ENCODE results near the gene PROCR.
"Not testable (repeated sequence)": the region's sequence is repeated elsewhere in the genome, so short reads cannot be mapped to it uniquely, and the experiment has no call there.

Gene PROCR

DNA sequence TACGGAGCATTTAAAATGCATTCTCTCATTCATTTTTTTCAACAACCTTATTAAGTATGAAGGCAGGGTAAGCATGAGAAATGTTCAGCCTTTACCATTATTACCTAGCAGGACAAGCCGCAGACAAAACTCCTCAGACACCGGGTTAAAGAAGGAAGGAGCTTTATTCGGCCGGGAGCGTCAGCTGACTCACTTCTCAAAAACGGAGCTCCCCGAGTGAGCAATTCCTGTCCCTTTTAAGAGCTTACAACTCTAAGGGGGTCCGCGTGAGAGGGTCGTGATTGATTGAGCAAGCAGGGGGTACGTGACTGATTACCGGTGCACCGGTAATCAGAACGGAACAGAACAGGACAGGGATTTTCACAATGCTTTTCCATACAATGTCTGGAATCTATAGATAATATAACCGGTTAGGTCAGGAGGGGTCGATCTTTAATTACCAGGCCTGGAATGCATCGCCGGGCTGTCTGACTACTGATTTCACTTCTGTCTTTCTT, 24.2 kb upstream of the PROCR start:
- peaks cover 39% of the 10 kb centered on the region for H3K36me3 Mint-ChIP-seq (ENCODE audit: low read depth)
- DNase-seq = peak; percentile 56
- not testable (repeated sequence) for H3K27me3 Mint-ChIP-seq

DNA sequence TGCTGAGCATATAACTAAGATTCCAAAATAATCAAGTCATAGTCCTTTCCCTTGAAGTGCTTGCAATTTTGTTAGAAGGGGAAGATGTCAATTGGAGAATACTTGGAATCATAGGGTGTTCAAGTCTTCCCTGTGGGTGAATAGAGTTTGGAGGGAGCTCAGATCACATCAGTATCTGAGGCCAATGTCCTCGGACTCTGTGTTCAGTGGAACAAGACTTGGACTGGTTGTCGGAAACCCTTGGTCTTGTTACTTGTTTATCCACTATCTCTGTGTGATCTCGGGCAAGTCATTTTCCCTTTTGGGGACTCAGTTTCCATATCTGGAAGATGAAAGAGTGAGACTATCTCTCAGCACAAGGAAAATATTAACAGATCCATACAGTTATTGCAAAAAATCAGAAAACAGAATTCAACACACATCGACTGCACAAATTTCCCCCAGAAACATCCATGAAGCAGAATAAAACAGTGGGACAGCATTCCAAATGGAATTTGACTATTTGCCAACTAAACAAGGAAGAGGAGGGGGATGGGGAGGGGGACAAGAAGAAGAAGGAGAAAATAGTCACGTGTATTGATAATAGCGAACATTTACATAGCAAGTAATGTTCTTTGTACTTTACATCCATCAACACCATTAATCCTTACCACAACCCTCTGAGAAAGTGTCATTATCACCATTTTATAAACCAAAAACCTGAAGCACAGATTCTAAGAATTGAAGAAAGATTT, 20.9 kb upstream of the PROCR start:
- H3K36me3 Mint-ChIP-seq (ENCODE audit: low read depth) = peaks cover 13% of the 10 kb centered on the region
- H3K4me1 Mint-ChIP-seq (ENCODE audit: low read depth) = peaks cover 19% of the 10 kb centered on the region
- no peaks in the 10 kb centered on the region for H3K9me3 Mint-ChIP-seq
- no peak for DNase-seq
- H3K27ac Mint-ChIP-seq = no peak overlapping the region
- no peak overlapping the region for H3K4me3 Mint-ChIP-seq
- no peaks in the 10 kb centered on the region for H3K27me3 Mint-ChIP-seq

More for the DNA sequence above, 24.2 kb upstream of the PROCR start:
- H3K4me1 Mint-ChIP-seq (ENCODE audit: low read depth) = peaks cover 32% of the 10 kb centered on the region
- H3K27ac Mint-ChIP-seq = peak overlapping the region; percentile 96
- H3K9me3 Mint-ChIP-seq = not testable (repeated sequence)
- peak overlapping the region; percentile 96 for H3K4me3 Mint-ChIP-seq

DNA sequence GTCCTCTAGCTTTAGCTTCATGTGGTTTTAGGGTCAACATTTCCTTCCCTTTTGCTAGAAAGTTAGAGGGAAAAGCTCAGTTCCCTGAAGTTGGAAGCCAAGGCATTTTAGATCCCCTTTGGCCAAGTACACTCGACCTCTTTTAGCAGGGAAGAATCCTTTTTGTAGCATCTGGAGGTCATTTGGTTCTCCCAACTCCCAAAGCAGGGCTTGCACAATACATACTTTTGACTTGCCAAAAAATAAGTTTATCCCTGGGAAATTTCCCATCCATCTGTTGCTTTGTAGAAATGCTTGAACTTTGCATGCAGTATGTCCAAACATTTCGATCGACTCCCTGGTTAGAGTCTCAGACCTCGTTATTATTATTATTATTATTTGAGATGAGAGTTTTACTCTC, 20.1 kb upstream of the PROCR start:
- no peak overlapping the region for H3K27ac Mint-ChIP-seq
- peaks cover 9% of the 10 kb centered on the region for H3K36me3 Mint-ChIP-seq (ENCODE audit: low read depth)
- peaks cover 14% of the 10 kb centered on the region for H3K4me1 Mint-ChIP-seq (ENCODE audit: low read depth)
- DNase-seq = no peak
- H3K9me3 Mint-ChIP-seq = no peaks in the 10 kb centered on the region
- H3K27me3 Mint-ChIP-seq = no peaks in the 10 kb centered on the region
- no peak overlapping the region for H3K4me3 Mint-ChIP-seq

DNA sequence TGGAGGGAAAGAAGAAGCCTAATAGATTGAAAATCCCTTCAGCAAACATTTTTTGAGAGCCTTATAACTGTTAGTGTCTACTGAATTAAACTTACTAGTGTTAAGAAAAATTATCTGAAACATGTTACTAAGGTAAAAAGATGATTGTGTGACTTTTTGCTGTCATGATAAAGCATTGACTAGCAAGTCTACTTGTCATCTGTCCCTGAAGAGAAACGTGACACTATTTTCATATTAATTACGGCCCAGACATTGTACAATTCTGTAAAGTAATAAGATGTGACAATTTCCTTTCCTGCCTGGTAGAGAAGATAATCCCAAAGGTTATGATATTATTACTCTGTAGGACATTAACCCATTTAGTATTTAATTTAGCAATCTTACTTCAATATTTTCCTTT, 15.9 kb upstream of the PROCR start:
- peaks cover 5% of the 10 kb centered on the region for H3K4me1 Mint-ChIP-seq (ENCODE audit: low read depth)
- H3K27me3 Mint-ChIP-seq = no peaks in the 10 kb centered on the region
- H3K9me3 Mint-ChIP-seq = no peaks in the 10 kb centered on the region
- no peak for DNase-seq
- no peak overlapping the region for H3K4me3 Mint-ChIP-seq
- no peak overlapping the region for H3K27ac Mint-ChIP-seq
- H3K36me3 Mint-ChIP-seq (ENCODE audit: low read depth) = no peaks in the 10 kb centered on the region

DNA sequence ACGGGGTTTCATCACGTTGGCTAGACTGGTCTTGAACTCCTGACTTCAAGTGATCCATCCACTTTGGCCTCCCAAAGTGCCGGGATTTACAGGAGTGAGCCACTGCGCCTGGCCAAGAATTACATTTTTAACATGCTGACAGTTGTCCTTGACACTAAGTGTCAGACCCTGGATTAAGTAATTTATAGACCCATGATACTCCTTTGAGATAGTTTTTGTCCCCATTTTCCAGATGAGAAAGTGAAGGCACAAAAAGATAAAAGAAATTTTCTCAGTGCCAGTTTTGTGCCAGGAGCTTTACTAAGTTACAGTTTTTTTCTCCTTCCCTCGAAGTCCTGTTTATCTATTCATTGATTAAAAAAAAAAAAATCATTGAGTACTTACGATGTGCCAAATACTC, 14.9 kb upstream of the PROCR start:
- H3K27ac Mint-ChIP-seq = no peak overlapping the region
- H3K9me3 Mint-ChIP-seq = no peaks in the 10 kb centered on the region
- H3K27me3 Mint-ChIP-seq = no peaks in the 10 kb centered on the region
- peaks cover 12% of the 10 kb centered on the region for H3K4me1 Mint-ChIP-seq (ENCODE audit: low read depth)
- no peak for DNase-seq
- H3K36me3 Mint-ChIP-seq (ENCODE audit: low read depth) = no peaks in the 10 kb centered on the region
- no peak overlapping the region for H3K4me3 Mint-ChIP-seq

DNA sequence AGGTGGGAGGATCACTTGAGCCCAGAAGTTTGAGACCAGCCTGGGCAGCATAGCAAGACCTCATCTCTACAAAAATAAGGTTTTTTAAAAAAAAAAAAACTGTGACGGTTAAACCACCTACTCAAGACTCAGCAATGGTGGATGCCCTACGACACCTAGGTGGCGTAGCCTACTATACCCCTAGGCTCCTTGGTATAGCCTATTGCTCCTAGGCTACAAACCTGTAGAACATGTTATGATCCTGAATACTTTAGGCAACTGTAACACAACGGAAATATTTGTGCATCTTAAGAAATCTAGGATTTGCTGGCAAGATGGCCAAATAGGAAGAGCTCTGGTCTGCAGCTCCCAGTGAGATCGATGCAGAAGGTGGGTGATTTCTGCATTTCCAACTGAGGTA, 11.5 kb upstream of the PROCR start:
- H3K36me3 Mint-ChIP-seq (ENCODE audit: low read depth); H3K27me3 Mint-ChIP-seq; DNase-seq; H3K27ac Mint-ChIP-seq; H3K9me3 Mint-ChIP-seq; H3K4me3 Mint-ChIP-seq: not testable (repeated sequence)
- peaks cover 15% of the 10 kb centered on the region for H3K4me1 Mint-ChIP-seq (ENCODE audit: low read depth)

DNA sequence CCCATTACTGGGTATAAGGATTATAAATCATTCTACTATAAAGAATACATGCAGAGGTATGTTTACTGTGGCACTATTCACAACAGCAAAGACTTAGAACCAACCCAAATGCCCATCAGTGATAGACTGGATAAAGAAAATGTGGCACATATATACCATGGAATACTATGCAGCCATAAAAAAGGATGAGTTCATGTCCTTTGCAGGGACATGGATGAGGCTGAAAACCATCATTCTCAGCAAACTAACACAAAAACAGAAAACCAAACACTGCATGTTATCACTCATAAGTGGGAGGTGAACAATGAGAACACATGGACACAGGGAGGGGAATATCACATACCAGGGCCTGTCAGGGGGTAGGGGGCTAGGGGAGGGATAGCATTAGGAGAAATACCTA, 7.3 kb upstream of the PROCR start:
- H3K36me3 Mint-ChIP-seq (ENCODE audit: low read depth); H3K27me3 Mint-ChIP-seq: not testable (repeated sequence)

DNA sequence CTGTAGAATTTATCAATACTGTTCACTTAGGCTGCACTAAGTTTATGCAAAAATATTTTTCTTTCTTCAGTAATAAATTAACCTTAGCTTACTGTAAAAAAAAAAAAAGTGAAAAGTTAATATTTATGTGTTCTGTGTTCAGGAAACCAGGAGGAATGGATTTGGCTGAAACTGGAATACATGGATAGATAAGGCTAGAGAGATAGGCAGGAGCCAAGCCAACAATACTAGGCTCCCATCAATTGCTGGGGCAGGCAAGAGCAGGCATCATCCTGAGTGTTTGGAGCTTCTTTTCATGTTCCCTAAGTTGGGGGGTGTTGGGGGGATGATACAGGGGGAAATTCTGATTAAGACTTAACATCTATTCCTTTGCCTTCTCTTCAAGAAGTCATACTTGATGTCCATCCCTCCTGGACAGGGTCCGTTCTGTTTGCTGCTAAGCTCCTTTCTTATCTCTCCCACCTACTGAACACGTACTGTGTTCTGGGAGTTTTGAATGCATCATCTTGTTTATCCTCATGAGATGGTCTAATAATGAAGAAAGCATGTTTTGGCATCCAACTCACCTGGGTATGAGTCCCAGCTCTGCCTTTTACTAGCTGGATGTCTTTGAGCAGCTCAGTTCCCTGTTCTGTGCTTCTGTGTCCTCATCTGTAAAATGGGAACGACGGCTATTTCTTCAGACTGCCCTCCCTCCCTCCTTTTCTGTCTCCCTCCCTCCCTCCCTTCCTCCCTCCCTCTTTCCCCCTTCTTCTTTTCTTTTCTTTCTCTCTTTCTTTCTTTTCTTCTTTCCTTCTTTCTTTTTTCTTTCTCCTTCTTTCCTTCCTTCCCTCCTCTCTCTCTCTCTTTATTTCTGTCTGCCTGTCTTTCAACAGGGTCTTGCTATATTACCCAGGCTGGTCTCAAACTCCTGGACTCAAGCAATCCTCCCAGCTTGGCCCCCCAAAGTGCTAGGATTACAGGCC, 6.4 kb upstream of the PROCR start:
- peak overlapping the region; percentile 15 for H3K27ac Mint-ChIP-seq
- H3K4me3 Mint-ChIP-seq = no peak overlapping the region
- peaks cover 4% of the 10 kb centered on the region for H3K9me3 Mint-ChIP-seq
- H3K4me1 Mint-ChIP-seq (ENCODE audit: low read depth) = peaks cover 14% of the 10 kb centered on the region
- H3K27me3 Mint-ChIP-seq = no peaks in the 10 kb centered on the region
- no peaks in the 10 kb centered on the region for H3K36me3 Mint-ChIP-seq (ENCODE audit: low read depth)
- DNase-seq = no peak

More for the DNA sequence above, 7.3 kb upstream of the PROCR start:
- not testable (repeated sequence) for DNase-seq, H3K9me3 Mint-ChIP-seq, H3K27ac Mint-ChIP-seq, H3K4me3 Mint-ChIP-seq
- H3K4me1 Mint-ChIP-seq (ENCODE audit: low read depth) = peaks cover 15% of the 10 kb centered on the region

DNA sequence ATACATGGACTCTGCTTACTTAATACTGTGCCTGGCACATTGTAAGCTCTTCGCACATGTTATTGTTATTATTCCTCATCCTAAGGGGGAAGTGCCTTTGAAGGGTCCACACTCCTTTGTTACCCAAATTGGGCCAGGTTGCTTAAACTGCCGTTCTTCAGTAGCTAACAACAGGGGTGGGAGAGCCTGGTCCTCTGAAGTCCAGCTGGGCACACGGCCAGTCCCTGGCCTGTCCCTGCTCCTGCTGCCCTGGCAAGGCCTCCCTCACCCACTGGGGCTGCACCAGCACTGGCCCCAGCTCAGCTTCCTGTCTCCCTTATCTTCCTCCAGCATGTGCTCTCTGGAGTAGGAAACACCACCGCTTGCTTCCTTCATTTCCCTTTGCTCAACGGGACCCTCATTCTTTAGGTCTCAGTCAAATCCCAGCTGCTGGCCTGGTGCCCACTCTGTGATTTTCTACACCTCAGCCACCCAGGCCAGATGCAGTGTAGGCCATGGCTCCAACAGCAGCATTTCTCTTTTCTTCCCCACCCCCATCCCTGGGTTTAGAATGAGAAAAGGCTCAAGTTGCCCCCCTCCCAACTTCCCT, 5.5 kb upstream of the PROCR start:
- no peaks in the 10 kb centered on the region for H3K36me3 Mint-ChIP-seq (ENCODE audit: low read depth)
- no peaks in the 10 kb centered on the region for H3K27me3 Mint-ChIP-seq
- H3K27ac Mint-ChIP-seq = no peak overlapping the region
- H3K9me3 Mint-ChIP-seq = peaks cover 4% of the 10 kb centered on the region
- no peak overlapping the region for H3K4me3 Mint-ChIP-seq
- H3K4me1 Mint-ChIP-seq (ENCODE audit: low read depth) = peaks cover 13% of the 10 kb centered on the region
- DNase-seq = no peak

DNA sequence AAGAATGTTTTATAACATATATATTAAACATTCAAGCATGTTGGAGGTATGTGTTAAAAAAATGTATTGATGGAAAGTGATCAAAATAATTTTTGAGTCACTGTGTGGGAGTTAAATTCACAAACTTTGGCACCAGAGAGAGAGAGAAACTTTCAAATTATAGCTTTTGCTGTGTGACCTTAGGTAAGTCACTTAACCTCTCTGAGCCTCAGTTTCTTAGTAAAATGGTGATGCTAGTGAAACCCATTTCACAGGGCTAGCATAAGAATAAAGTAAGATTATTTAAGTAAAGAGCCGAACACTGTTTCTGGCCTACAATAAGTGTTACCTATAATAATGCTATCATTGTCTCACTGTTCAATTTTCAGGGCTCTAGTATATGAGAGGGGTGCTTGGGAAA, 4.1 kb upstream of the PROCR start:
- Mint-ChIP-seq H3K4me3 (no peak overlapping the region), H3K27me3 (no peaks in the 10 kb centered on the region), H3K36me3 (ENCODE audit: low read depth) (no peaks in the 10 kb centered on the region), H3K27ac (no peak overlapping the region), H3K9me3 (peaks cover 4% of the 10 kb centered on the region), H3K4me1 (ENCODE audit: low read depth) (peaks cover 17% of the 10 kb centered on the region)
- DNase-seq = no peak

DNA sequence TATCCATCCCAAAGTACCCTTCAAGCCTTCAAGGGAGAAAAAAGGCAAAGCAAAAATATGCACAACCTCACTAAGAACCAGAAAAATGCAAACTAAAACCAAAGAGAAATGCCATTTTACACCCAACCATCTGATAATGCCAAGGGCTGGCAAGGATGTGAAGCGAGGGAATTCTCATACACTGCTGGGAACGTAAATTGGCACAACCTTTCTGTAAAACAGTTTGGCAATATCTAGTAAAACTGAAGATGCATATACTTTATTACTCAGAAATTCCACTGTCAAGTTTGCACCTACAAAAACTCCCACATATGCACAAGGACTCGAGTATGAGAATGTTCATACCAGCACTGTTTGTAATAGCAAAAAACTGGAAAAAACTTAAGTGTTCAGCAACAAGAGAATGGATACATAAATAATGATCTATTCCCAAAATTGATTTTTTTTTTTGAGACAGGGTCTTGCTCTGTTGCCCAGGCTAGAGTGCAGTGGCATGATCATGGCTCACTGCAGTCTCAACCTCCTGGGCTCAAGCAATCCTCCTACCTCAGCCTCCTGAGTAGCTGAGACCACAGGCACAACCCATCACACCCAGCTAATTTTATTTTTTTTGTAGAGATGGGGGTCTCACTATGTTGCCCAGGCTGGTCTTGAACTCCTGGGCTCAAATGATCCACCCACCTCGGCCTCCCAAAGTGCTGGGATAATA, 3.0 kb upstream of the PROCR start:
- peaks cover 18% of the 10 kb centered on the region for H3K4me1 Mint-ChIP-seq (ENCODE audit: low read depth)
- H3K27me3 Mint-ChIP-seq; H3K27ac Mint-ChIP-seq; DNase-seq; H3K36me3 Mint-ChIP-seq (ENCODE audit: low read depth); H3K9me3 Mint-ChIP-seq; H3K4me3 Mint-ChIP-seq: not testable (repeated sequence)

DNA sequence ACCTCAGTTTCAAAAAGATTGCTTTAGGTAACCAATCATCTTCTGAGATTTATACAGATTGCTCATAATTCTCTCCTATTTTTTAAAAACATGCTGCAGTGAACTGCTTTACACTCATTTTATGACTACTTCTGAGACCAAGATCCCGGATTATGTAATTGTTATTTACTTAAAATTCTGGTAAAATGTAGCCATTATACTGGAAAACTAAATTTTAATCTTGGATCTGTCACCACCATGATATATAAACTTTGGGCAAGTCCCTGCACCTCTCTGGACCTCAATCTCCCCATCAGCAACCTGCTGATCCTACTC, 477 bp upstream of the PROCR start:
- H3K27me3 Mint-ChIP-seq = no peaks in the 10 kb centered on the region
- peak overlapping the region; percentile 67 for H3K27ac Mint-ChIP-seq
- no peak for DNase-seq
- no peaks in the 10 kb centered on the region for H3K9me3 Mint-ChIP-seq
- peaks cover 18% of the 10 kb centered on the region for H3K4me1 Mint-ChIP-seq (ENCODE audit: low read depth)
- H3K4me3 Mint-ChIP-seq = peak overlapping the region; percentile 71
- H3K36me3 Mint-ChIP-seq (ENCODE audit: low read depth) = no peaks in the 10 kb centered on the region

DNA sequence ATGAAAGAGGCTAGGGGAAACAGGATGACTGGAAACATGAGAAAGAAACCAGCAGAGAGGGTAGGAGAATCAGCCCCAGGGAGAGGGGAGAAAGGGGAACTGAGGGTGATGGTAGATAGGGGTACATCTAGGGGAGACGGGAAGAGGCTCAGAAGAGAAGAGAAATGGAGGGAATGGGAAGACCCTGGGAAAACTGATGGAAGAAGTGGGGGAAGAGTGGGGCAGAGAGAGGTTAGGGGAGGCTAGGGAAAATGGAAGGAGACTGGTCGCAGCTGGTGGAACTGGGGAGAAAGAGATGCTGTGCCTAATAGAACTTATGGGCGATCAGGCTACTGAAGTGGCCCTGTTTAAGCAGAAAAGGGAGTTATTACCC, 548 bp downstream of the PROCR start:
- H3K36me3 Mint-ChIP-seq (ENCODE audit: low read depth) = peaks cover 3% of the 10 kb centered on the region
- no peaks in the 10 kb centered on the region for H3K27me3 Mint-ChIP-seq
- no peak for DNase-seq
- peaks cover 18% of the 10 kb centered on the region for H3K4me1 Mint-ChIP-seq (ENCODE audit: low read depth)
- no peak overlapping the region for H3K27ac Mint-ChIP-seq
- peak overlapping the region; percentile 71 for H3K4me3 Mint-ChIP-seq
- H3K9me3 Mint-ChIP-seq = no peaks in the 10 kb centered on the region

DNA sequence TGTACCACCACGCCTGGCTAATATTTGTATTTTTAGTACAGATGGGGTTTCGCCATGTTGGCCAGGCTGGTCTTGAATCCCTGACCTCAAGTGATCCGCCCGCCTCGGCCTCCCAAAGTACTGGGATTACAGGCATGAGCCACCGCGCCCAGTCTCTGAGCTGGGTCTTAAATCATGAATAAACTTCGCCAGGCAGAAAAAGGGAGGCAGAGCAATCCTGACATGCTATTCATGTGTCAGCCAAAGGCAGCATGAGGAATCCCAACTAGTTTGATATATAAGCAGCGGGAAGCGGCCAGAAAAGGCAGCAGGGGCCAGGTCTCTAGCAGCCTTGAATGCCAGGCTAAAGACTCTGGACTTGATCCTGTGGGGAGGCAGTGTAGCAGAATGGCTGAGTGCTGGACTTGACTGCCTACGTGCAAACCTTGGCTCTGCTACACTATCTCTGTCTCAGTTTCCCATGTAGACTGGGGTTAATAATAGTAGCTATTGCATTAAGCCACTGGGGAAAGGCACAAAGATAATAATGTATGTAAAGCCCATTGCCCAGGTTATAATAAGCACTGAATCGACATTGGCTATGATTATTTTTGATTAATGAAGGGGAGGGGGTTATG, 1.8 kb downstream of the PROCR start:
- Mint-ChIP-seq H3K9me3 (no peaks in the 10 kb centered on the region), H3K27ac (no peak overlapping the region), H3K36me3 (ENCODE audit: low read depth) (peaks cover 3% of the 10 kb centered on the region), H3K4me3 (no peak overlapping the region), H3K27me3 (no peaks in the 10 kb centered on the region), H3K4me1 (ENCODE audit: low read depth) (peaks cover 18% of the 10 kb centered on the region)
- no peak for DNase-seq

Measured in activated T-cell treated with anti-CD3 and anti-CD28 coated beads, Interleukin-2, amount 50 U/mL, for 24 hours (primary cell).